Stimulated activated CD8-positive, alpha-beta memory T cell treated with anti-CD3 and anti-CD28 coated beads, Interleukin-2, amount 100 ng/mL, for 1 hour (primary cell): ENCODE data around the gene TTC23.
"Not testable (repeated sequence)": the region's sequence is repeated elsewhere in the genome, so short reads cannot be mapped to it uniquely, and the experiment has no call there.

Experiments
- DNase-seq, 2 donors: peaks; one replicate each; pipeline ENCODE4 v3.0.0-alpha.2; 2020; ENCODE audit warnings: low read depth in 2 of 2

TTC23 gene

GRCh38 chr15:99197856-99198255, 51.5 kb downstream of the TTC23 start:
- DNase-seq = no peak

- DNase-seq = not testable (repeated sequence)
Measured at GRCh38 chr15:99192181-99192580, 57.2 kb downstream of the TTC23 start.

- DNase-seq = no peak
Measured at GRCh38 chr15:99187936-99188335, 61.4 kb downstream of the TTC23 start.

- DNase-seq = no peak
Measured at GRCh38 chr15:99185414-99186130, 63.8 kb downstream of the TTC23 start.

GRCh38 chr15:99182791-99183190, 66.6 kb downstream of the TTC23 start:
- DNase-seq = no peak

GRCh38 chr15:99181545-99181971, 67.8 kb downstream of the TTC23 start:
- no peak for DNase-seq

GRCh38 chr15:99180964-99181306, 68.4 kb downstream of the TTC23 start:
- no peak for DNase-seq

GRCh38 chr15:99180086-99180963, 69.1 kb downstream of the TTC23 start:
- no peak for DNase-seq

GRCh38 chr15:99177679-99178078, 71.7 kb downstream of the TTC23 start:
- DNase-seq = no peak

- DNase-seq = no peak
Measured at GRCh38 chr15:99176757-99177156, 72.6 kb downstream of the TTC23 start.

- DNase-seq = no peak
Measured at GRCh38 chr15:99174567-99175395, 74.6 kb downstream of the TTC23 start.

GRCh38 chr15:99172989-99173388, 76.4 kb downstream of the TTC23 start:
- no peak for DNase-seq

GRCh38 chr15:99172171-99172570, 77.2 kb downstream of the TTC23 start:
- DNase-seq = no peak

- DNase-seq = no peak
Measured at GRCh38 chr15:99170476-99171065, 78.8 kb downstream of the TTC23 start.

GRCh38 chr15:99169769-99170311, 79.5 kb downstream of the TTC23 start:
- DNase-seq = no peak

- DNase-seq = no peak
Measured at GRCh38 chr15:99168601-99169580, 80.5 kb downstream of the TTC23 start.

GRCh38 chr15:99167640-99168039, 81.7 kb downstream of the TTC23 start:
- no peak for DNase-seq

GRCh38 chr15:99167201-99167600, 82.2 kb downstream of the TTC23 start:
- no peak for DNase-seq

GRCh38 chr15:99165956-99166689, 83.3 kb downstream of the TTC23 start:
- DNase-seq = no peak
